Fibroblast of lung (primary cell): Measurements from ENCODE around the gene CKAP2. TPM values are rescaled to one million over a fixed set of nuclear protein-coding genes. Genes with fewer than 3 reads are reported as not detected.

Source experiments
- DNase-seq, 2 donors: peaks; one replicate each; pipeline versions ENCODE4 v3.0.0 to v3.0.0-alpha.2; 2010; ENCODE audit warnings: low read depth in 2 of 2
- H2AFZ ChIP-seq: 2 replicates; pipeline ENCODE4 v1.5.1; 2012; ENCODE audit warnings: low read length, control low read depth, inconsistent platforms
- H3K27ac ChIP-seq: 2 replicates; pipeline ENCODE4 v1.5.1; 2011; ENCODE audit warnings: low read length, control low read depth; ENCODE audit not compliant: insufficient read depth
- H3K27me3 ChIP-seq: 2 replicates; pipeline ENCODE4 v1.5.1; 2011; ENCODE audit warnings: mild to moderate bottlenecking, low read length; ENCODE audit not compliant: control insufficient read depth, insufficient read depth
- H3K36me3 ChIP-seq: 2 replicates; pipeline ENCODE4 v1.5.1; 2011; ENCODE audit warnings: low read length; ENCODE audit not compliant: control insufficient read depth, insufficient read depth
- H3K4me1 ChIP-seq: 2 replicates; pipeline ENCODE4 v1.5.1; 2011; ENCODE audit warnings: low read length; ENCODE audit not compliant: control insufficient read depth, insufficient read depth; ENCODE audit errors: extremely low read depth
- H3K4me2 ChIP-seq: 2 replicates; pipeline ENCODE4 v1.5.1; 2011; ENCODE audit warnings: low read length, control low read depth; ENCODE audit not compliant: insufficient read depth; ENCODE audit errors: extremely low read depth
- H3K4me3 ChIP-seq, 4 experiments: fragments of 200-600 bp in 1 of 4; sonication (generic) in 1 of 4; replicated peaks in 1 of 4; 2 replicates each; pipeline ENCODE4 v1.5.1; 2011 to 2016; ENCODE audit warnings: low read length in 4 of 4, low read depth in 3 of 4, mild to moderate bottlenecking in 3 of 4, control low read depth in 2 of 4, inconsistent platforms in 1 of 4, mixed read lengths in 1 of 4; ENCODE audit not compliant: insufficient read depth in 1 of 4; ENCODE audit errors: control extremely low read depth in 1 of 4
- H3K79me2 ChIP-seq: 2 replicates; pipeline ENCODE4 v1.5.1; 2012; ENCODE audit warnings: mild to moderate bottlenecking, low read length, inconsistent platforms; ENCODE audit not compliant: control insufficient read depth, insufficient read depth
- H3K9ac ChIP-seq: 2 replicates; pipeline ENCODE4 v1.5.1; 2011; ENCODE audit warnings: mild to moderate bottlenecking, low read length, control low read depth; ENCODE audit not compliant: insufficient read depth
- H3K9me3 ChIP-seq: 2 replicates; pipeline ENCODE4 v1.5.1; 2012; ENCODE audit warnings: low read depth, low read length; ENCODE audit not compliant: control insufficient read depth, insufficient read depth
- H4K20me1 ChIP-seq: 2 replicates; pipeline ENCODE4 v1.5.1; 2011; ENCODE audit warnings: low read length; ENCODE audit not compliant: control insufficient read depth, insufficient read depth; ENCODE audit errors: extremely low read depth
- CTCF ChIP-seq, 2 donors: IDR thresholded peaks in 1 of 2; conservative IDR thresholded peaks in 1 of 2; 1 replicate in 1 of 2; 2 replicates in 1 of 2; pipeline ENCODE4 v1.5.1; 2011 to 2012; ENCODE audit warnings: low read length in 2 of 2, control low read depth in 1 of 2, inconsistent platforms in 1 of 2, low read depth in 1 of 2, mild to moderate bottlenecking in 1 of 2
- EZH2 ChIP-seq: IDR thresholded peaks from 2 replicates; pipeline ENCODE4 v1.5.1; 2012; ENCODE audit warnings: low read length, control low read depth, mild to moderate bottlenecking; ENCODE audit errors: missing control alignments
- polyA plus RNA-seq, 2 donors: library from polyadenylated mRNA; depleted of rRNA in 1 of 2; stranded (reverse) in 1 of 2; unstranded in 1 of 2; fragments of >200 nt; gene quantifications; 2 replicates each; pipeline ENCODE4 v1.2.1, GENCODE V29; 2011 to 2012; ENCODE audit warnings: missing spikeins in 1 of 2
- total RNA-seq: library from RNA; depleted of rRNA; stranded (reverse); fragments of >200 nt; gene quantifications from 2 replicates; pipeline ENCODE4 v1.2.1, GENCODE V29; 2014

CKAP2 gene
- total and polyA plus RNA-seq, 2 donors (not counting 1 experiment from before 2014, with no cell fraction given), result 10.5 to 24.8 TPM

GRCh38 chr13:52419080-52419479 is 36.2 kb upstream of the CKAP2 start:
- Histone ChIP-seq H3K4me2 (no peak overlapping the region), H3K9me3 (no peaks in the 10 kb centered on the region), H3K79me2 (no peaks in the 10 kb centered on the region), H4K20me1 (no peaks in the 10 kb centered on the region), H3K4me1 (peaks cover 4% of the 10 kb centered on the region), H3K27me3 (no peaks in the 10 kb centered on the region), H3K36me3 (peaks cover 4% of the 10 kb centered on the region), H3K27ac (no peak overlapping the region), H3K4me3 (no peak overlapping the region), H3K9ac (no peak overlapping the region), H2AFZ (no peak overlapping the region)
- TF ChIP-seq EZH2, result no peak
- no peak for TF ChIP-seq CTCF (conservative IDR thresholded peaks at IDR 0.05 in 1 of 2, IDR thresholded peaks at IDR 0.05 in 1 of 2; ENCODE audit: low read depth in 1 of 2, low read length in 2 of 2)
- no peak for DNase-seq

- DNase-seq, result no peak
- Histone ChIP-seq H3K9ac (no peak overlapping the region), H3K4me1 (no peaks in the 10 kb centered on the region), H3K79me2 (no peaks in the 10 kb centered on the region), H3K27ac (no peak overlapping the region), H4K20me1 (no peaks in the 10 kb centered on the region), H3K9me3 (no peaks in the 10 kb centered on the region), H3K27me3 (no peaks in the 10 kb centered on the region), H2AFZ (no peak overlapping the region), H3K36me3 (peaks cover 4% of the 10 kb centered on the region), H3K4me2 (no peak overlapping the region), H3K4me3 (no peak overlapping the region)
- TF ChIP-seq CTCF (conservative IDR thresholded peaks at IDR 0.05 in 1 of 2, IDR thresholded peaks at IDR 0.05 in 1 of 2; ENCODE audit: low read depth in 1 of 2, low read length in 2 of 2) (no peak), EZH2 (no peak)
Measured at GRCh38 chr13:52421216-52421615, 34.1 kb upstream of the CKAP2 start.

GRCh38 chr13:52428295-52428694 is 27.0 kb upstream of the CKAP2 start:
- H3K9ac ChIP-seq, result no peak overlapping the region
- H3K79me2 ChIP-seq, result no peaks in the 10 kb centered on the region
- no peak overlapping the region for H3K27ac ChIP-seq
- peak in 1 of 2 donors; percentile 85 for DNase-seq
- H2AFZ ChIP-seq, result no peak overlapping the region
- H3K36me3 ChIP-seq, result peaks cover 2% of the 10 kb centered on the region
- TF ChIP-seq CTCF (conservative IDR thresholded peaks at IDR 0.05 in 1 of 2, IDR thresholded peaks at IDR 0.05 in 1 of 2; ENCODE audit: low read depth in 1 of 2, low read length in 2 of 2) (no peak), EZH2 (no peak)
- H3K9me3 ChIP-seq, result no peaks in the 10 kb centered on the region
- H3K4me1 ChIP-seq, result no peaks in the 10 kb centered on the region
- H3K4me3 ChIP-seq, result no peak overlapping the region
- H4K20me1 ChIP-seq, result no peaks in the 10 kb centered on the region
- no peaks in the 10 kb centered on the region for H3K27me3 ChIP-seq
- H3K4me2 ChIP-seq, result no peak overlapping the region
